Fibroblast of skin of back (primary cell): ENCODE measurements around the gene LDLRAD4. TPM values are rescaled to one million over a fixed set of nuclear protein-coding genes. Genes with fewer than 3 reads are reported as not detected.

ENCODE experiments used
- DNase-seq: peaks from one replicate; pipeline ENCODE4 v3.0.0-alpha.2; 2013
- polyA plus RNA-seq, 2 experiments: library from polyadenylated mRNA; unstranded; fragments of 120-200 nt; gene quantifications; one replicate each; pipeline ENCODE4 v1.2.1, GENCODE V29; 2013; ENCODE audit not compliant: insufficient read length in 2 of 2

Gene LDLRAD4
- 0.57 TPM for polyA plus RNA-seq (2013, experiment 1 of 2; ENCODE audit: insufficient read length)
- polyA plus RNA-seq (2013, experiment 2 of 2; ENCODE audit: insufficient read length), result 1.6 TPM

- no peak for DNase-seq
These were observed at the start of gene LDLRAD4 for GRCh38 chr18:13218368-13218991. Gene LDLRAD4 (plus strand): TSS chr18:13218760.

- no peak for DNase-seq
These were observed 44.9 kb upstream of the LDLRAD4 start for GRCh38 chr18:13173578-13174145.

GRCh38 chr18:13175266-13175665 is 43.3 kb upstream of the LDLRAD4 start:
- no peak for DNase-seq

- no peak for DNase-seq
These were observed 42.8 kb upstream of the LDLRAD4 start for GRCh38 chr18:13175754-13176210.

- no peak for DNase-seq
These were observed 41.7 kb upstream of the LDLRAD4 start for GRCh38 chr18:13176847-13177246.

- no peak for DNase-seq
These were observed 40.4 kb upstream of the LDLRAD4 start for GRCh38 chr18:13178197-13178596.

GRCh38 chr18:13178976-13179375 is 39.6 kb upstream of the LDLRAD4 start:
- no peak for DNase-seq

- DNase-seq, result no peak
These were observed 38.9 kb upstream of the LDLRAD4 start for GRCh38 chr18:13179566-13180113.

- no peak for DNase-seq
These were observed 37.8 kb upstream of the LDLRAD4 start for GRCh38 chr18:13180614-13181375.

- no peak for DNase-seq
These were observed 36.8 kb upstream of the LDLRAD4 start for GRCh38 chr18:13181765-13182164.

- DNase-seq, result peak; percentile 17
These were observed 35.2 kb upstream of the LDLRAD4 start for GRCh38 chr18:13183359-13183758.

- no peak for DNase-seq
These were observed 34.8 kb upstream of the LDLRAD4 start for GRCh38 chr18:13183790-13184189.

GRCh38 chr18:13184396-13184795 is 34.2 kb upstream of the LDLRAD4 start:
- DNase-seq, result no peak

GRCh38 chr18:13185675-13186198 is 32.8 kb upstream of the LDLRAD4 start:
- no peak for DNase-seq

- no peak for DNase-seq
These were observed 31.9 kb upstream of the LDLRAD4 start for GRCh38 chr18:13186687-13187086.

- no peak for DNase-seq
These were observed 31.1 kb upstream of the LDLRAD4 start for GRCh38 chr18:13187498-13187897.

- DNase-seq, result no peak
These were observed 27.5 kb upstream of the LDLRAD4 start for GRCh38 chr18:13191031-13191430.

- DNase-seq, result peak; percentile 15
These were observed 26.8 kb upstream of the LDLRAD4 start for GRCh38 chr18:13191779-13192178.

- no peak for DNase-seq
These were observed 25.6 kb upstream of the LDLRAD4 start for GRCh38 chr18:13192970-13193369.

- no peak for DNase-seq
These were observed 24.3 kb upstream of the LDLRAD4 start for GRCh38 chr18:13194239-13194638.

- no peak for DNase-seq
These were observed 19.9 kb upstream of the LDLRAD4 start for GRCh38 chr18:13198701-13199100.

GRCh38 chr18:13199169-13199568 is 19.4 kb upstream of the LDLRAD4 start:
- no peak for DNase-seq

GRCh38 chr18:13201292-13201691 is 17.3 kb upstream of the LDLRAD4 start:
- no peak for DNase-seq
